ENCODE data around the gene GSN. TPM values are rescaled to one million over a fixed set of nuclear protein-coding genes. Genes with fewer than 3 reads are reported as not detected.

GSN gene
- total and polyA plus RNA-seq, 2 of the 13 experiments (the other 11 are each of a cell fraction or from before 2014, with no cell fraction given), result 294 to 307 TPM

DNA sequence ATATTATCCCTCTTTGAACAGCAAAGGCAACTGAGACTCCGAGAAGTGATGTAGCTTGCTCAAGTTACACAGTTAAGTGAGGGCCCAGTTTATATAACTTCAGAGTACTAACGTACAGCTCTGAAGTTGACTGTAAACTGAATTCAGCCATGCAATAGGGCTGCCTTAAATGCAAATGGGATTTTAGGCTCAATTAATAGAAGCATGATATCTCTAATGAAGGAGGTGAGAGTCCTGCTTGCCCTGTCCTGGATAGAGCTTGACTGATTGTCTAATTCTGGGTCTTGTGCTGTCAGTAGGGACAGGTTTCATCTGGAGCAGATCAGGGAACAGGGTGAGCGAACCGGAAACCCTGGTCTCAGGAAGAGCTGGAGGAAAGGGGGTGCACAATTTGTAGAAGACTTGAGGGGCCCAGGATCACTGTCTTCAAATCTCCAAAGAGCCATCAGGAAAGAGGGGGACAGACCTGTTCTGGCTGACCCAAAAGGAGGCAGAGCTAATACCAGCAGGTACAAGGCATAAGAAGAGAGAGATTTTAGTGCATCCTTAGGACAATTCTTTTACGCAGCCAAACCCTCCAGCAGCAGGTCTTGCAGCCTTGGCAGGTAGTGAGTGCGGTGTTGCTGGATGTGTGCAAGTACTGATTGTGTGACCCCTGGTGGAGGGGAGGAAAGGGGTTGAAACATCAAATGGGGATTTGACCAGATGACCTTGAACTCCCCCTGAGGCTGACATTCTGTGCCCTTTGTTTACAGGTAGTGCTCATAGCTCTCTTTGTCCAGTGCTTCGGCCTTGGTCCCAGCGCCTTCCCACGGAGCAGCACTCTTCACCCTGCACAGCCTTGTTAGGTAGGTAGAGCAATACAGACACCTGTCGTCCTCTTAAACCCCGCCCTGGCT, 13.0 kb downstream of the GSN start (continued):
- TF ChIP-seq SOX13 (IDR thresholded peaks at IDR 0.05) (peak; percentile 70; the same call in 1 of the 2 replicates), SOX13 (CRISPR knock-in tag; conservative IDR thresholded peaks at IDR 0.05 in 1 of 2, IDR thresholded peaks at IDR 0.05 in 1 of 2) (peak in 1 of 2 experiments; percentile 91; a peak in 2 of 4 replicates), ZNF296 (CRISPR knock-in tag; conservative IDR thresholded peaks at IDR 0.05) (no peak), NR2F6 (IDR thresholded peaks at IDR 0.05) (peak; percentile 96), NR2F6 (CRISPR knock-in tag; IDR thresholded peaks at IDR 0.05) (peak; percentile 97), ZNF530 (CRISPR knock-in tag; IDR thresholded peaks at IDR 0.05; ENCODE audit: low read depth) (no peak), ZNF543 (CRISPR knock-in tag; IDR thresholded peaks at IDR 0.05) (0 out of 2 replicates have a peak, but pooled peaks have one; percentile 70), ZNF607 (CRISPR knock-in tag; IDR thresholded peaks at IDR 0.05; ENCODE audit: borderline replicate concordance) (0 out of 2 replicates have a peak, but pooled peaks have one; percentile 81), ZNF382 (CRISPR knock-in tag; IDR thresholded peaks at IDR 0.05; ENCODE audit: borderline replicate concordance) (no peak), HNF4G (IDR thresholded peaks at IDR 0.05; ENCODE audit: borderline replicate concordance, low read depth, low read length) (no peak; the same call in 1 of the 2 replicates), HNF4G (CRISPR knock-in tag; IDR thresholded peaks at IDR 0.05; ENCODE audit: borderline replicate concordance, low read depth) (peak; percentile 38; the same call in 1 of the 2 replicates), BCL6 (CRISPR knock-in tag; IDR thresholded peaks at IDR 0.05) (peak; percentile 79), NAIF1 (CRISPR knock-in tag; IDR thresholded peaks at IDR 0.05; ENCODE audit: borderline replicate concordance) (no peak), ZNF850 (CRISPR knock-in tag; conservative IDR thresholded peaks at IDR 0.05) (no peak), SMAD1 (CRISPR knock-in tag; IDR thresholded peaks at IDR 0.05; ENCODE audit: borderline replicate concordance, low read depth) (no peak), RXRB (CRISPR knock-in tag; IDR thresholded peaks at IDR 0.05; ENCODE audit: borderline replicate concordance) (peak; percentile 87), ZMYM4 (CRISPR knock-in tag; IDR thresholded peaks at IDR 0.05) (peak; percentile 80), ZFYVE20 (CRISPR knock-in tag; IDR thresholded peaks at IDR 0.05; ENCODE audit: borderline replicate concordance, low read depth) (no peak), PPARG (CRISPR knock-in tag; conservative IDR thresholded peaks at IDR 0.05) (peak; percentile 56), MAFF (IDR thresholded peaks at IDR 0.05; ENCODE audit: low read depth, low read length) (no peak), ZFP82 (CRISPR knock-in tag; IDR thresholded peaks at IDR 0.05; ENCODE audit: borderline replicate concordance) (no peak), ZNF788 (CRISPR knock-in tag; IDR thresholded peaks at IDR 0.05; ENCODE audit: borderline replicate concordance) (peak; percentile 88)
- TF ChIP-seq, protein P1, sequence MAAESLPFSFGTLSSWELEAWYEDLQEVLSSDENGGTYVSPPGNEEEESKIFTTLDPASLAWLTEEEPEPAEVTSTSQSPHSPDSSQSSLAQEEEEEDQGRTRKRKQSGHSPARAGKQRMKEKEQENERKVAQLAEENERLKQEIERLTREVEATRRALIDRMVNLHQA (CRISPR knock-in tag; IDR thresholded peaks at IDR 0.05), result no peak
- TF ChIP-seq, protein P2, sequence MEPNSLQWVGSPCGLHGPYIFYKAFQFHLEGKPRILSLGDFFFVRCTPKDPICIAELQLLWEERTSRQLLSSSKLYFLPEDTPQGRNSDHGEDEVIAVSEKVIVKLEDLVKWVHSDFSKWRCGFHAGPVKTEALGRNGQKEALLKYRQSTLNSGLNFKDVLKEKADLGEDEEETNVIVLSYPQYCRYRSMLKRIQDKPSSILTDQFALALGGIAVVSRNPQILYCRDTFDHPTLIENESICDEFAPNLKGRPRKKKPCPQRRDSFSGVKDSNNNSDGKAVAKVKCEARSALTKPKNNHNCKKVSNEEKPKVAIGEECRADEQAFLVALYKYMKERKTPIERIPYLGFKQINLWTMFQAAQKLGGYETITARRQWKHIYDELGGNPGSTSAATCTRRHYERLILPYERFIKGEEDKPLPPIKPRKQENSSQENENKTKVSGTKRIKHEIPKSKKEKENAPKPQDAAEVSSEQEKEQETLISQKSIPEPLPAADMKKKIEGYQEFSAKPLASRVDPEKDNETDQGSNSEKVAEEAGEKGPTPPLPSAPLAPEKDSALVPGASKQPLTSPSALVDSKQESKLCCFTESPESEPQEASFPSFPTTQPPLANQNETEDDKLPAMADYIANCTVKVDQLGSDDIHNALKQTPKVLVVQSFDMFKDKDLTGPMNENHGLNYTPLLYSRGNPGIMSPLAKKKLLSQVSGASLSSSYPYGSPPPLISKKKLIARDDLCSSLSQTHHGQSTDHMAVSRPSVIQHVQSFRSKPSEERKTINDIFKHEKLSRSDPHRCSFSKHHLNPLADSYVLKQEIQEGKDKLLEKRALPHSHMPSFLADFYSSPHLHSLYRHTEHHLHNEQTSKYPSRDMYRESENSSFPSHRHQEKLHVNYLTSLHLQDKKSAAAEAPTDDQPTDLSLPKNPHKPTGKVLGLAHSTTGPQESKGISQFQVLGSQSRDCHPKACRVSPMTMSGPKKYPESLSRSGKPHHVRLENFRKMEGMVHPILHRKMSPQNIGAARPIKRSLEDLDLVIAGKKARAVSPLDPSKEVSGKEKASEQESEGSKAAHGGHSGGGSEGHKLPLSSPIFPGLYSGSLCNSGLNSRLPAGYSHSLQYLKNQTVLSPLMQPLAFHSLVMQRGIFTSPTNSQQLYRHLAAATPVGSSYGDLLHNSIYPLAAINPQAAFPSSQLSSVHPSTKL (CRISPR knock-in tag; IDR thresholded peaks at IDR 0.05), result peak; percentile 70
- TF ChIP-seq, protein P3, sequence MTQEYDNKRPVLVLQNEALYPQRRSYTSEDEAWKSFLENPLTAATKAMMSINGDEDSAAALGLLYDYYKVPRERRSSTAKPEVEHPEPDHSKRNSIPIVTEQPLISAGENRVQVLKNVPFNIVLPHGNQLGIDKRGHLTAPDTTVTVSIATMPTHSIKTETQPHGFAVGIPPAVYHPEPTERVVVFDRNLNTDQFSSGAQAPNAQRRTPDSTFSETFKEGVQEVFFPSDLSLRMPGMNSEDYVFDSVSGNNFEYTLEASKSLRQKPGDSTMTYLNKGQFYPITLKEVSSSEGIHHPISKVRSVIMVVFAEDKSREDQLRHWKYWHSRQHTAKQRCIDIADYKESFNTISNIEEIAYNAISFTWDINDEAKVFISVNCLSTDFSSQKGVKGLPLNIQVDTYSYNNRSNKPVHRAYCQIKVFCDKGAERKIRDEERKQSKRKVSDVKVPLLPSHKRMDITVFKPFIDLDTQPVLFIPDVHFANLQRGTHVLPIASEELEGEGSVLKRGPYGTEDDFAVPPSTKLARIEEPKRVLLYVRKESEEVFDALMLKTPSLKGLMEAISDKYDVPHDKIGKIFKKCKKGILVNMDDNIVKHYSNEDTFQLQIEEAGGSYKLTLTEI (CRISPR knock-in tag; conservative IDR thresholded peaks at IDR 0.05), result no peak

Measured in HepG2 (cell line).